SK-N-SH (cell line): ENCODE measurements around the gene MDK. TPM values are rescaled to one million over a fixed set of nuclear protein-coding genes. Genes with fewer than 3 reads are reported as not detected.

Experiments
- CTCF ChIA-PET: fragments of 300-600, 350-600 bp; formaldehyde crosslinking; extraction: SDS; loops from one replicate; lab custom pipeline; 2021; lab: Yijun Ruan, JAX
- POLR2A ChIA-PET: fragments of 350-600 bp; sonication (Branson Sonifier 250); formaldehyde crosslinking; extraction: SDS; loops from one replicate; lab custom pipeline; 2020; ENCODE audit warnings: antibody characterized with exemption, inconsistent platforms; lab: Yijun Ruan, JAX
- DNase-seq: peaks from one replicate; pipeline ENCODE4 v3.0.0; 2012
- H2AFZ ChIP-seq: fragments of 200-600 bp; sonication (generic); 2 replicates; pipeline ENCODE4 v1.8.1; 2016; ENCODE audit warnings: antibody characterized with exemption, mild to moderate bottlenecking, low read depth
- H3F3A ChIP-seq: fragments of 200-600 bp; sonication (generic); replicated peaks from 2 replicates; pipeline ENCODE3; 2016; ENCODE audit warnings: antibody characterized with exemption, mild to moderate bottlenecking; ENCODE audit not compliant: insufficient read depth
- H3K27ac ChIP-seq, 2 experiments: fragments of 200-500 bp in 1 of 2; fragments of 200-600 bp in 1 of 2; sonication (Bioruptor generic) in 1 of 2; sonication (generic), shearing (Covaris generic) in 1 of 2; 2 replicates each; pipeline versions ENCODE4 v1.5.1 to v1.6.1; 2014 to 2016; ENCODE audit warnings: low read depth in 2 of 2, inconsistent platforms in 1 of 2, low read length in 1 of 2, mild to moderate bottlenecking in 1 of 2, mixed read lengths in 1 of 2
- H3K27me3 ChIP-seq: fragments of 200-600 bp; sonication (generic), shearing (Covaris generic); 2 replicates; pipeline ENCODE4 v1.6.1; 2016; ENCODE audit warnings: mixed run types; ENCODE audit not compliant: insufficient read depth
- H3K36me3 ChIP-seq, 2 experiments: fragments of 200-500 bp in 1 of 2; fragments of 200-600 bp in 1 of 2; sonication (Bioruptor generic) in 1 of 2; sonication (generic) in 1 of 2; replicated peaks in 1 of 2; 2 replicates each; pipeline versions ENCODE3 to v1.5.1; 2014 to 2016; ENCODE audit warnings: low read length in 1 of 2, mild to moderate bottlenecking in 1 of 2; ENCODE audit not compliant: insufficient read depth in 2 of 2, control insufficient read depth in 1 of 2
- H3K4me1 ChIP-seq, 2 experiments: fragments of 200-500 bp in 1 of 2; fragments of 200-600 bp in 1 of 2; sonication (Bioruptor generic) in 1 of 2; sonication (generic), shearing (Covaris generic) in 1 of 2; 2 replicates each; pipeline versions ENCODE4 v1.5.1 to v1.6.1; 2014 to 2016; ENCODE audit warnings: low read depth in 1 of 2, low read length in 1 of 2, mixed run types in 1 of 2; ENCODE audit not compliant: insufficient read depth in 2 of 2, control insufficient read depth in 1 of 2
- H3K4me2 ChIP-seq: fragments of 200-600 bp; sonication (generic), shearing (Covaris generic); 2 replicates; pipeline ENCODE4 v1.6.1; 2017; ENCODE audit warnings: mixed run types
- H3K4me3 ChIP-seq, 2 experiments: fragments of 200-500 bp in 1 of 2; fragments of 200-600 bp in 1 of 2; sonication (Bioruptor generic) in 1 of 2; sonication (generic), shearing (Covaris generic) in 1 of 2; 2 replicates each; pipeline versions ENCODE4 v1.5.1 to v1.8.1; 2014 to 2016; ENCODE audit warnings: low read depth in 2 of 2, inconsistent platforms in 1 of 2, low read length in 1 of 2, mild to moderate bottlenecking in 1 of 2, mixed read lengths in 1 of 2, moderate library complexity in 1 of 2
- H3K79me2 ChIP-seq: fragments of 200-600 bp; sonication (generic); 2 replicates; pipeline ENCODE4 v1.8.1; 2017; ENCODE audit warnings: mild to moderate bottlenecking; ENCODE audit not compliant: insufficient read depth
- H3K9ac ChIP-seq: fragments of 200-600 bp; sonication (generic); 2 replicates; pipeline ENCODE4 v1.6.1; 2017; ENCODE audit warnings: mixed run types
- H3K9me2 ChIP-seq: fragments of 200-600 bp; sonication (generic); 2 replicates; pipeline ENCODE4 v1.6.1; 2017; ENCODE audit warnings: mixed run types
- H3K9me3 ChIP-seq: fragments of 200-600 bp; sonication (generic); 2 replicates; pipeline ENCODE4 v1.6.1; 2017; ENCODE audit warnings: mixed run types, mild to moderate bottlenecking, moderate library complexity
- H4K20me1 ChIP-seq: fragments of 200-600 bp; sonication (generic); 2 replicates; pipeline ENCODE4 v1.6.1; 2017; ENCODE audit warnings: mild to moderate bottlenecking, mixed run types; ENCODE audit not compliant: insufficient read depth
- JUND ChIP-seq: IDR thresholded peaks from 2 replicates; pipeline ENCODE4 v1.4.0; 2012
- MXI1 ChIP-seq: IDR thresholded peaks from 2 replicates; pipeline ENCODE4 v1.6.1; 2012; ENCODE audit warnings: mild to moderate bottlenecking, low read depth, low read length, improper control_type of control experiment
- NFIC ChIP-seq: IDR thresholded peaks from 2 replicates; pipeline ENCODE4 v1.4.0; 2012; ENCODE audit warnings: borderline replicate concordance
- NRF1 ChIP-seq: IDR thresholded peaks from 2 replicates; pipeline ENCODE4 v1.6.1; 2012; ENCODE audit warnings: low read depth, mild to moderate bottlenecking, low read length
- RAD21 ChIP-seq: IDR thresholded peaks from 2 replicates; pipeline ENCODE4 v1.6.1; 2012; ENCODE audit warnings: mild to moderate bottlenecking, low read length
- TAF1 ChIP-seq: IDR thresholded peaks from 2 replicates; pipeline ENCODE4 v1.6.1; 2012; ENCODE audit warnings: low read depth, mild to moderate bottlenecking, low read length, moderate library complexity, borderline replicate concordance
- WGBS: methylation state at CpG from one replicate; pipeline ENCODE4 v1.1.6; 2017; ENCODE audit warnings: low lambda C conversion rate; 5-methylcytosine and 5-hydroxymethylcytosine counted together
- polyA plus RNA-seq, 3 experiments: library from polyadenylated mRNA; depleted of rRNA; stranded (reverse); fragments of >200 nt; gene quantifications; 2 replicates each; pipeline ENCODE4 v1.2.3, GENCODE V29; 2012
- TF ChIP-seq, protein P1 (sequence below): IDR thresholded peaks from 2 replicates; pipeline ENCODE4 v1.4.0; 2012; ENCODE audit warnings: low read depth
- TF ChIP-seq, protein P2 (sequence below): IDR thresholded peaks from 2 replicates; pipeline ENCODE4 v1.4.0; 2012; ENCODE audit warnings: low read depth, borderline replicate concordance
- TF ChIP-seq, protein P3 (sequence below): fragments of 200-600 bp; sonication (generic); IDR thresholded peaks from 2 replicates; pipeline ENCODE4 v1.6.1; 2017; ENCODE audit warnings: antibody characterized with exemption, mild to moderate bottlenecking, moderate library complexity
- TF ChIP-seq, protein P4 (sequence below): IDR thresholded peaks from 2 replicates; pipeline ENCODE4 v1.4.0; 2012; ENCODE audit warnings: low read depth, borderline replicate concordance

MDK gene
- polyA plus RNA-seq, 1 of the 3 experiments (the other 2 are of a cell fraction): 2,395 TPM

DNA sequence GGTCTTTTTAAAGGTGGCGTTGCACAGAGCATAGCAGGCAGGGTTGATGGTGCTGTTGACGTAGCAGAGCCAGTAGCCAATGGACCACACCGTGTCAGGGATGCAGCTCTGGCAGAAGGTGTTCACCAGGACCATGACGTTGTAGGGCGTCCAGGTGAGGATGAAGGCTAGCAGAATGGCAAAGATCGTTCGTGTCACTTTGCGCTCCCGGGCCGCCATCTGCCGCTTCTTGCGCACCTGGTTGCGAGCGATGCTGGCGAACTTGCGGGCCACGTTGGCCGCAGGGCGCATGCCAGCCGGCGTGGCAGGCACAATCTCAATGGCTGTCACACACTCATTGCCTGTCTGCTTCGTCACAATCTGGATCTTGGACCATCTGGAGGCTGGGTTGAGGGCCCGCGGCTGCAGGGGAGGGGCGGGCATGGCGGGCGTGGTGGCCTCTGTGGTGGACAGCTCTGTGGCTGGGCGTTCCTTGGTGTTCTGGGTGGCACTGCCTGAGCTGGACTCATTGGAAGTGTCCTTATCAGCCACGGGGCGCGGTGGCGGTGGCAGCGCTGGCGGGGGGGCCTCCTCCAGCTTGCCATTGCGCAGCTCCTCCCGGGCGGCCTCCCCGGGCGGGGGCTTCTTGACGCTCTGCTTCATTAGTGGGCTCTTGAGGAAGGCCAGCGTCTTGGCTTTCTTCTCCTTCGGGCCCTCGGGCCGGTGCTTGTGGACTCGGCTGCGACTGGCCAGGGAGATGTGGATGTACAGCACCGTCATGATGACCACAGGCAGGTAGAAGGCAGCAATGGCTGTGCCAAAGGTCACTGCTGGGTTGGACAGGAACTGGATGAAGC, 3.9 kb downstream of the MDK start:
- no peaks in the 10 kb centered on the region for H3K9me3 ChIP-seq
- 98% methylated on average over 20 of the region's 47 CpGs for WGBS
- no peak overlapping the region for H3K9ac ChIP-seq
- H3K4me2 ChIP-seq: no peak overlapping the region
- POLR2A ChIA-PET: no interaction called here
- H3F3A ChIP-seq: peaks cover 11% of the 10 kb centered on the region
- H3K27ac ChIP-seq: no peak overlapping the region
- H3K4me1 ChIP-seq: peaks cover 9 to 26% of the 10 kb centered on the region in 2 experiments; a peak in 2 of 4 replicates
- peaks cover 0 to 8% of the 10 kb centered on the region in 2 experiments for H3K36me3 ChIP-seq
- H3K4me3 ChIP-seq: no peak overlapping the region
- TF ChIP-seq NRF1: no peak
- no peak for TF ChIP-seq RAD21
- H2AFZ ChIP-seq: no peak overlapping the region
- no peaks in the 10 kb centered on the region for H3K9me2 ChIP-seq
- 0 out of 2 replicates have a peak, but pooled peaks cover 3% of the 10 kb centered on the region for H4K20me1 ChIP-seq
- DNase-seq: no peak
- H3K27me3 ChIP-seq: peaks cover 5% of the 10 kb centered on the region
- CTCF ChIA-PET: interaction anchor here (1.9 to 5.9 kb wide), 3 partner anchors 39 to 156 kb away, joined by 4 to 105 read pairs (median 19); no protein-coding TSS in a partner anchor
- H3K79me2 ChIP-seq: no peaks in the 10 kb centered on the region; the same call in 1 of the 2 replicates

DNA sequence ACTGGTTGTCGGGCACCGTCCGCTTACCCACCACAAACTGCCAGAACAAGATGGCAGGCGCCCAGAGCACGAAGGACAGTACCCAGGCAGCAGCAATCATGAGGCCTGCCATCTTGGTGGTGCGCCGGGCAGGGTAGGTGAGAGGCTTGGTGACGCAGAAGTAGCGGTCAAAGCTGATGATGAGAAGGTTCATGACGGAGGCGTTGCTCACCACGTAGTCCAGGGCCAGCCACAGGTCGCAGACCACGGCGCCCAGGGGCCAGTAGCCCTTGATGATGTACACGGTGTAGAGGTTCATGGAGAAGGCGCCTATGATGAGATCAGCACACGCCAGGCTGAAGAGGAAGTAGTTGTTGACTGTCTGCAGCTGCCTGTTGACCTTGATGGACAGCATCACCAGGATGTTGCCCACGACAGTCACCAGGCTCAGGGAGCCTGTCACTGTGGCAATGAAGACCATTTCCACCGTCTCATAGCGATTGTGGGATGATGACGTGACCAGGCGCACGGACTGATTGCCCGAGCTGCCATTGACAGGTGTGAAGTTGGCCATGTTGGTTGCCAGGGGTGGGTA, 4.6 kb downstream of the MDK start:
- CTCF ChIA-PET: interaction anchor here (5.9 to 7.6 kb wide), 2 partner anchors 146 to 155 kb away, joined by 105 to 204 read pairs; no protein-coding TSS in a partner anchor
- Histone ChIP-seq H3K36me3 (peaks cover 0 to 8% of the 10 kb centered on the region in 2 experiments), H3F3A (peaks cover 11% of the 10 kb centered on the region), H3K27ac (no peak overlapping the region), H3K4me2 (no peak overlapping the region), H3K9me3 (no peaks in the 10 kb centered on the region), H3K79me2 (no peaks in the 10 kb centered on the region; the same call in 1 of the 2 replicates), H3K4me1 (peaks cover 6 to 30% of the 10 kb centered on the region in 2 experiments; a peak in 2 of 4 replicates), H3K9ac (no peak overlapping the region), H4K20me1 (0 out of 2 replicates have a peak, but pooled peaks cover 8% of the 10 kb centered on the region), H3K27me3 (peaks cover 12% of the 10 kb centered on the region), H3K4me3 (no peak overlapping the region), H2AFZ (no peak overlapping the region), H3K9me2 (no peaks in the 10 kb centered on the region)
- POLR2A ChIA-PET: no interaction called here
- TF ChIP-seq, protein P1, sequence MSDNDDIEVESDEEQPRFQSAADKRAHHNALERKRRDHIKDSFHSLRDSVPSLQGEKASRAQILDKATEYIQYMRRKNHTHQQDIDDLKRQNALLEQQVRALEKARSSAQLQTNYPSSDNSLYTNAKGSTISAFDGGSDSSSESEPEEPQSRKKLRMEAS: no peak
- no peak for TF ChIP-seq JUND
- TF ChIP-seq NFIC: no peak
- WGBS: 98% methylated on average over 22 of the region's 25 CpGs
- DNase-seq: no peak

DNA sequence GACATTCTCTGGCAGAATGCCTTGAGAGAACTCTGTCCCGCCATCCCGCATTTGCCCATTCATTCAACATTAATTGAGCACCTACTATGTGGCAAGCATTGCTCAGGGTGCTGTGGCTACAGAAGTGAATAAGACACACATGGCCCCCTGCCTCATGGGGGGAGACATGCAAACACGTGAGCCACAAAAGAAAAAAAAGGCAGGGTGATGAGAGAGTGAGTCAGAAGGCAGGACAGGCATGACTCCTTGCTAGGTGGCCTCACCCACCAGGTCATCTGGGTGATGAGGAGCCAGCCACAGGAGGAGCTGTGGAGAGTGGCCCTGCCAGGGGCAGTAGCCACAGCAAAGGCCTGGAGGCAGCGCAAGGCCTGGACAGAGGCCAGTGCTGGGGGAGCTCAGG, 5.2 kb downstream of the MDK start:
- Histone ChIP-seq H3K9ac (no peak overlapping the region), H3K27me3 (peaks cover 15% of the 10 kb centered on the region)

More for the DNA sequence above, 5.2 kb downstream of the MDK start:
- no peak for DNase-seq
- Histone ChIP-seq H4K20me1 (0 out of 2 replicates have a peak, but pooled peaks cover 8% of the 10 kb centered on the region), H3K9me3 (no peaks in the 10 kb centered on the region), H3F3A (peaks cover 11% of the 10 kb centered on the region), H3K4me3 (no peak overlapping the region), H3K36me3 (peaks cover 0 to 8% of the 10 kb centered on the region in 2 experiments), H3K79me2 (no peaks in the 10 kb centered on the region; the same call in 1 of the 2 replicates), H3K9me2 (no peaks in the 10 kb centered on the region), H3K4me2 (no peak overlapping the region), H3K4me1 (peaks cover 6 to 30% of the 10 kb centered on the region in 2 experiments; a peak in 2 of 4 replicates), H2AFZ (no peak overlapping the region), H3K27ac (no peak overlapping the region)
- ChIA-PET POLR2A (no interaction called here), CTCF (interaction anchor here (1.0 to 7.6 kb wide), 6 partner anchors 19 to 162 kb away, joined by 5 to 204 read pairs (median 51); partner anchors contain the start of gene DGKZ)
- no peak for TF ChIP-seq MXI1
- TF ChIP-seq, protein P2, sequence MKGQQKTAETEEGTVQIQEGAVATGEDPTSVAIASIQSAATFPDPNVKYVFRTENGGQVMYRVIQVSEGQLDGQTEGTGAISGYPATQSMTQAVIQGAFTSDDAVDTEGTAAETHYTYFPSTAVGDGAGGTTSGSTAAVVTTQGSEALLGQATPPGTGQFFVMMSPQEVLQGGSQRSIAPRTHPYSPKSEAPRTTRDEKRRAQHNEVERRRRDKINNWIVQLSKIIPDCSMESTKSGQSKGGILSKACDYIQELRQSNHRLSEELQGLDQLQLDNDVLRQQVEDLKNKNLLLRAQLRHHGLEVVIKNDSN: no peak
- TF ChIP-seq NFIC: no peak
- no peak for TF ChIP-seq TAF1
- TF ChIP-seq, protein P3, sequence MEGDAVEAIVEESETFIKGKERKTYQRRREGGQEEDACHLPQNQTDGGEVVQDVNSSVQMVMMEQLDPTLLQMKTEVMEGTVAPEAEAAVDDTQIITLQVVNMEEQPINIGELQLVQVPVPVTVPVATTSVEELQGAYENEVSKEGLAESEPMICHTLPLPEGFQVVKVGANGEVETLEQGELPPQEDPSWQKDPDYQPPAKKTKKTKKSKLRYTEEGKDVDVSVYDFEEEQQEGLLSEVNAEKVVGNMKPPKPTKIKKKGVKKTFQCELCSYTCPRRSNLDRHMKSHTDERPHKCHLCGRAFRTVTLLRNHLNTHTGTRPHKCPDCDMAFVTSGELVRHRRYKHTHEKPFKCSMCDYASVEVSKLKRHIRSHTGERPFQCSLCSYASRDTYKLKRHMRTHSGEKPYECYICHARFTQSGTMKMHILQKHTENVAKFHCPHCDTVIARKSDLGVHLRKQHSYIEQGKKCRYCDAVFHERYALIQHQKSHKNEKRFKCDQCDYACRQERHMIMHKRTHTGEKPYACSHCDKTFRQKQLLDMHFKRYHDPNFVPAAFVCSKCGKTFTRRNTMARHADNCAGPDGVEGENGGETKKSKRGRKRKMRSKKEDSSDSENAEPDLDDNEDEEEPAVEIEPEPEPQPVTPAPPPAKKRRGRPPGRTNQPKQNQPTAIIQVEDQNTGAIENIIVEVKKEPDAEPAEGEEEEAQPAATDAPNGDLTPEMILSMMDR: no peak
- TF ChIP-seq NRF1: no peak
- TF ChIP-seq, protein P4, sequence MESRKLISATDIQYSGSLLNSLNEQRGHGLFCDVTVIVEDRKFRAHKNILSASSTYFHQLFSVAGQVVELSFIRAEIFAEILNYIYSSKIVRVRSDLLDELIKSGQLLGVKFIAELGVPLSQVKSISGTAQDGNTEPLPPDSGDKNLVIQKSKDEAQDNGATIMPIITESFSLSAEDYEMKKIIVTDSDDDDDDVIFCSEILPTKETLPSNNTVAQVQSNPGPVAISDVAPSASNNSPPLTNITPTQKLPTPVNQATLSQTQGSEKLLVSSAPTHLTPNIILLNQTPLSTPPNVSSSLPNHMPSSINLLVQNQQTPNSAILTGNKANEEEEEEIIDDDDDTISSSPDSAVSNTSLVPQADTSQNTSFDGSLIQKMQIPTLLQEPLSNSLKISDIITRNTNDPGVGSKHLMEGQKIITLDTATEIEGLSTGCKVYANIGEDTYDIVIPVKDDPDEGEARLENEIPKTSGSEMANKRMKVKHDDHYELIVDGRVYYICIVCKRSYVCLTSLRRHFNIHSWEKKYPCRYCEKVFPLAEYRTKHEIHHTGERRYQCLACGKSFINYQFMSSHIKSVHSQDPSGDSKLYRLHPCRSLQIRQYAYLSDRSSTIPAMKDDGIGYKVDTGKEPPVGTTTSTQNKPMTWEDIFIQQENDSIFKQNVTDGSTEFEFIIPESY: no peak
- 72% methylated on average over 3 of the region's 4 CpGs for WGBS
